ENCODE data around the gene LCNL1.

Gene LCNL1

GRCh38 chr9:136995362-136995761, 12.6 kb downstream of the LCNL1 start:
- DNase-seq (ENCODE audit: low spot score): no peak

- DNase-seq (ENCODE audit: low spot score): no peak
Measured at GRCh38 chr9:136995772-136996311, 13.0 kb downstream of the LCNL1 start.

GRCh38 chr9:136996361-136997292, 13.8 kb downstream of the LCNL1 start, which contains the start of gene CLIC3:
Gene CLIC3, minus strand, starts transcription at chr9:136996568. Its CDS starts 25 bp downstream, at chr9:136996543.
- DNase-seq (ENCODE audit: low spot score): peak; percentile 11

GRCh38 chr9:136997371-136997770, 14.6 kb downstream of the LCNL1 start:
- no peak for DNase-seq (ENCODE audit: low spot score)

GRCh38 chr9:136997830-136998234, 15.0 kb downstream of the LCNL1 start:
- peak; percentile 23 for DNase-seq (ENCODE audit: low spot score)

- peak; percentile 63 for DNase-seq (ENCODE audit: low spot score)
Measured at GRCh38 chr9:137000177-137000930, 17.6 kb downstream of the LCNL1 start.

GRCh38 chr9:137001857-137002645, 19.3 kb downstream of the LCNL1 start:
- DNase-seq (ENCODE audit: low spot score): no peak

GRCh38 chr9:137002646-137003041, 19.9 kb downstream of the LCNL1 start:
- DNase-seq (ENCODE audit: low spot score): no peak

- DNase-seq (ENCODE audit: low spot score): peak; percentile 15
Measured at GRCh38 chr9:137004285-137004684, 21.5 kb downstream of the LCNL1 start.

GRCh38 chr9:137006116-137007003, 23.6 kb downstream of the LCNL1 start:
- DNase-seq (ENCODE audit: low spot score): no peak

GRCh38 chr9:137007108-137007815, 24.5 kb downstream of the LCNL1 start:
- no peak for DNase-seq (ENCODE audit: low spot score)

GRCh38 chr9:137007816-137008270, 25.1 kb downstream of the LCNL1 start:
- no peak for DNase-seq (ENCODE audit: low spot score)

- DNase-seq (ENCODE audit: low spot score): no peak
Measured at GRCh38 chr9:137008312-137008711, 25.5 kb downstream of the LCNL1 start.

- DNase-seq (ENCODE audit: low spot score): no peak
Measured at GRCh38 chr9:137009217-137009616, 26.4 kb downstream of the LCNL1 start.

GRCh38 chr9:137009938-137010732, 27.3 kb downstream of the LCNL1 start:
- no peak for DNase-seq (ENCODE audit: low spot score)

GRCh38 chr9:137011156-137011555, 28.4 kb downstream of the LCNL1 start:
- DNase-seq (ENCODE audit: low spot score): no peak

GRCh38 chr9:137011907-137012675, 29.3 kb downstream of the LCNL1 start:
- no peak for DNase-seq (ENCODE audit: low spot score)

All from activated CD4-positive, alpha-beta T cell treated with anti-CD3 and anti-CD28 coated beads, Interleukin-2, Interleukin-4, amounts not matched to agents 100 ng/mL and 50 ng/mL, durations not matched to agents 16 hours and 8 hours (primary cell).